Calu3 (cell line): ENCODE measurements around the gene COMT. TPM values are rescaled to one million over a fixed set of nuclear protein-coding genes. Genes with fewer than 3 reads are reported as not detected.

ENCODE experiments used
- BruUV-seq: library from RNA; stranded (reverse); fragments of 400-500 nt; replicated peaks from 2 replicates; lab custom pipeline; 2021; lab: Mats Ljungman, UMichigan
- CTCF ChIA-PET: fragments of 300-600 bp; sonication (Branson Sonifier 250); formaldehyde crosslinking; loops from one replicate; lab custom pipeline; 2022; ENCODE audit warnings: antibody characterized with exemption; lab: Charles Lee
- DNase-seq: peaks from one replicate; pipeline ENCODE4 v3.0.0; 2022
- H3K27ac Mint-ChIP-seq: one replicate; pipeline ENCODE4 v1.8.0; 2022; ENCODE audit warnings: mixed read lengths; ENCODE audit not compliant: unreplicated experiment
- H3K27me3 Mint-ChIP-seq: one replicate; pipeline ENCODE4 v1.8.0; 2022; ENCODE audit warnings: mixed read lengths; ENCODE audit not compliant: unreplicated experiment
- H3K36me3 Mint-ChIP-seq: one replicate; pipeline ENCODE4 v1.8.0; 2022; ENCODE audit warnings: mild to moderate bottlenecking, moderate library complexity, mixed read lengths; ENCODE audit not compliant: insufficient read depth, unreplicated experiment
- H3K4me1 Mint-ChIP-seq: one replicate; pipeline ENCODE4 v1.8.0; 2022; ENCODE audit warnings: mild to moderate bottlenecking, low read depth, mixed read lengths; ENCODE audit not compliant: unreplicated experiment
- H3K4me3 Mint-ChIP-seq: one replicate; pipeline ENCODE4 v1.8.0; 2022; ENCODE audit warnings: mild to moderate bottlenecking, low read depth, moderate library complexity, mixed read lengths; ENCODE audit not compliant: unreplicated experiment
- H3K9me3 Mint-ChIP-seq: one replicate; pipeline ENCODE4 v1.8.0; 2022; ENCODE audit warnings: low read depth, mixed read lengths; ENCODE audit not compliant: unreplicated experiment
- intact Hi-C: fragments of 100-400 bp; cut with micrococcal nuclease; formaldehyde crosslinking; loops from one replicate; pipeline ENCODE4 v1.10.0; 2022; ENCODE audit not compliant: unreplicated experiment
- total RNA-seq: library from RNA; stranded (reverse); gene quantifications from 2 replicates; pipeline ENCODE4 v1.2.3, GENCODE V29; 2022
- TF ChIP-seq, protein P1 (sequence below): fragments of 200-600 bp; IDR thresholded peaks from one replicate; pipeline ENCODE4 v1.8.0; 2022; ENCODE audit warnings: antibody characterized with exemption; ENCODE audit not compliant: unreplicated experiment

The COMT gene
- total RNA-seq, 1 experiment from 2014 or later, result 170 TPM

GRCh38 chr22:20011993-20012740 is 70.6 kb downstream of the COMT start:
- no peak for DNase-seq
- no TSS peak for BruUV-seq
- no peaks in the 10 kb centered on the region for H3K9me3 Mint-ChIP-seq
- H3K4me3 Mint-ChIP-seq, result no peak overlapping the region
- H3K27me3 Mint-ChIP-seq, result no peaks in the 10 kb centered on the region
- H3K27ac Mint-ChIP-seq, result no peak overlapping the region
- H3K36me3 Mint-ChIP-seq, result peaks cover 17% of the 10 kb centered on the region
- H3K4me1 Mint-ChIP-seq, result peaks cover 7% of the 10 kb centered on the region
- CTCF ChIA-PET, result interaction anchor here (0.6 to 1.7 kb wide), 2 partner anchors 49 to 50 kb away, joined by 5 to 11 read pairs; no protein-coding TSS in a partner anchor
- intact Hi-C loops, result loop anchor here (5.0 kb wide), 1 partner anchor 40 kb away; no protein-coding TSS in a partner anchor
- TF ChIP-seq, protein P1, sequence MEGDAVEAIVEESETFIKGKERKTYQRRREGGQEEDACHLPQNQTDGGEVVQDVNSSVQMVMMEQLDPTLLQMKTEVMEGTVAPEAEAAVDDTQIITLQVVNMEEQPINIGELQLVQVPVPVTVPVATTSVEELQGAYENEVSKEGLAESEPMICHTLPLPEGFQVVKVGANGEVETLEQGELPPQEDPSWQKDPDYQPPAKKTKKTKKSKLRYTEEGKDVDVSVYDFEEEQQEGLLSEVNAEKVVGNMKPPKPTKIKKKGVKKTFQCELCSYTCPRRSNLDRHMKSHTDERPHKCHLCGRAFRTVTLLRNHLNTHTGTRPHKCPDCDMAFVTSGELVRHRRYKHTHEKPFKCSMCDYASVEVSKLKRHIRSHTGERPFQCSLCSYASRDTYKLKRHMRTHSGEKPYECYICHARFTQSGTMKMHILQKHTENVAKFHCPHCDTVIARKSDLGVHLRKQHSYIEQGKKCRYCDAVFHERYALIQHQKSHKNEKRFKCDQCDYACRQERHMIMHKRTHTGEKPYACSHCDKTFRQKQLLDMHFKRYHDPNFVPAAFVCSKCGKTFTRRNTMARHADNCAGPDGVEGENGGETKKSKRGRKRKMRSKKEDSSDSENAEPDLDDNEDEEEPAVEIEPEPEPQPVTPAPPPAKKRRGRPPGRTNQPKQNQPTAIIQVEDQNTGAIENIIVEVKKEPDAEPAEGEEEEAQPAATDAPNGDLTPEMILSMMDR, result no peak

DNA sequence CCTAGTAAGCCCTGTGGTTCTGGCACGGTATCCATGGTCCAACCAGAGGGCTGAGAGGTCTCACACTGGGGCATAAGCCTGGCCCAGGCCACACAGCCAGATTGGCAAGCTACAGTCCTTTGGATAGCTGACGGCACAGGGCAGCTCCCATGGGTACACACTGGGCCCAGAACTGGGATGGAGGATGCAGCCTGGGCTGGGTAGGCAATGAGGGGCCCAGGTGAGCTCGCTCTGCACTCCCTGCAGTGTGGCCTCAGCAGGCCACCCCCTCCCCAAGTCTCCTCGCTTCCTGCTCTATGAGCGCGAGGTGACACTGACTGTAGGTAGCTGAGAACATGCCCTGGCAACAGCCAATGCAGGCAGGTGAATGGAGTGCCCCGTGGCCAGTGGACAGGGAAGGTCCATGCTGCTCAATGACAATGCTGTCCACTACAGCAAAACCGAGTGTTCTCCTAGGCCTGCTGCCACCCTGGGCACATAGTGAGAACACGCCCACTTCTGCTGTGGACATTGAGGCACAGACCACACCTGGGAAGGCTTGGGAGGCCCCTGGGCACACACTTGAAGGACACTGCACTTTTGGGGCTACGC is 71.3 kb downstream of the COMT start:
- no peak for DNase-seq
- Mint-ChIP-seq H3K27me3 (no peaks in the 10 kb centered on the region), H3K36me3 (peaks cover 24% of the 10 kb centered on the region), H3K4me3 (no peak overlapping the region), H3K27ac (no peak overlapping the region), H3K9me3 (no peaks in the 10 kb centered on the region), H3K4me1 (peaks cover 7% of the 10 kb centered on the region)
- CTCF ChIA-PET, result interaction anchor here (0.5 to 1.7 kb wide), 8 partner anchors 14 to 65 kb away, joined by 3 to 15 read pairs (median 4); no protein-coding TSS in a partner anchor
- TF ChIP-seq, protein P1, result no peak
- BruUV-seq, result no TSS peak
- intact Hi-C loops, result loop anchor here (5.0 kb wide), 1 partner anchor 41 kb away; no protein-coding TSS in a partner anchor

DNA sequence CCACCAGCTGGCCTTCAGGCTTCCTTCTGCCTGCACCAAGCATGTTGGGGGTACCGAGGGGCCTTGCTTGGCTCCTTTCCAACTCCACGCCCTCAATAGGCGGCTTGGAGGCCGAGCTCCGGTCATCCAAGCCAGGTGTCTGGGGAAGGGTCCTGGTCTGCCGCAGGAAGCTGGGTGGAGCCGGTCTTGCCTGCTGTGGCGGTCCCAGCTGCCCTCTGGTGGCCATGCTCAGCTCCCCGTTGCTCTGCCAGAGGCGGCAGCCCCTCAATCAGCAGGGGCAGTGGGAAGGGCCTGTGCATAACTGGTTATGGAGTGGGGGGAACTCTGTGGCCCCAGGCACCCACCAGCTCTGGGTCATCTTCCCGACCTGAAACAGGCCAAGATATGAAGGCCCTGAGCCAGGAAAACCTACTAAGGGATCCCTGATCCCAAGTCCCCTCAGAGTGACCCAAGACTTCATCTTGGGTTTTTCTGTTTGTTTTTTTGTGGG is 71.9 kb downstream of the COMT start:
- Mint-ChIP-seq H3K27me3 (no peaks in the 10 kb centered on the region), H3K4me1 (peaks cover 7% of the 10 kb centered on the region), H3K9me3 (no peaks in the 10 kb centered on the region), H3K27ac (no peak overlapping the region), H3K4me3 (no peak overlapping the region), H3K36me3 (peaks cover 25% of the 10 kb centered on the region)
- intact Hi-C loops, result loop anchor here (5.0 kb wide), 1 partner anchor 41 kb away; no protein-coding TSS in a partner anchor
- TF ChIP-seq, protein P1, result peak; percentile 67
- DNase-seq, result peak; percentile 73
- BruUV-seq, result no TSS peak
- CTCF ChIA-PET, result interaction anchor here (0.5 to 1.7 kb wide), 8 partner anchors 13 to 66 kb away, joined by 3 to 15 read pairs (median 4); no protein-coding TSS in a partner anchor

GRCh38 chr22:20014526-20015186 is 73.1 kb downstream of the COMT start:
- TF ChIP-seq, protein P1, result no peak
- CTCF ChIA-PET, result interaction anchor here (0.5 to 2.1 kb wide), 3 partner anchors 28 to 1720 kb away, joined by 3 to 7 read pairs (median 5); no protein-coding TSS in a partner anchor
- Mint-ChIP-seq H3K27me3 (no peaks in the 10 kb centered on the region), H3K27ac (no peak overlapping the region), H3K4me1 (peaks cover 7% of the 10 kb centered on the region), H3K9me3 (no peaks in the 10 kb centered on the region), H3K36me3 (peaks cover 25% of the 10 kb centered on the region), H3K4me3 (peak overlapping the region; percentile 82)
- intact Hi-C loops, result loop anchor here (5.0 kb wide), 1 partner anchor 42 kb away; no protein-coding TSS in a partner anchor
- BruUV-seq, result no TSS peak
- DNase-seq, result no peak
